ENCODE data around the gene IRF4.

DNA sequence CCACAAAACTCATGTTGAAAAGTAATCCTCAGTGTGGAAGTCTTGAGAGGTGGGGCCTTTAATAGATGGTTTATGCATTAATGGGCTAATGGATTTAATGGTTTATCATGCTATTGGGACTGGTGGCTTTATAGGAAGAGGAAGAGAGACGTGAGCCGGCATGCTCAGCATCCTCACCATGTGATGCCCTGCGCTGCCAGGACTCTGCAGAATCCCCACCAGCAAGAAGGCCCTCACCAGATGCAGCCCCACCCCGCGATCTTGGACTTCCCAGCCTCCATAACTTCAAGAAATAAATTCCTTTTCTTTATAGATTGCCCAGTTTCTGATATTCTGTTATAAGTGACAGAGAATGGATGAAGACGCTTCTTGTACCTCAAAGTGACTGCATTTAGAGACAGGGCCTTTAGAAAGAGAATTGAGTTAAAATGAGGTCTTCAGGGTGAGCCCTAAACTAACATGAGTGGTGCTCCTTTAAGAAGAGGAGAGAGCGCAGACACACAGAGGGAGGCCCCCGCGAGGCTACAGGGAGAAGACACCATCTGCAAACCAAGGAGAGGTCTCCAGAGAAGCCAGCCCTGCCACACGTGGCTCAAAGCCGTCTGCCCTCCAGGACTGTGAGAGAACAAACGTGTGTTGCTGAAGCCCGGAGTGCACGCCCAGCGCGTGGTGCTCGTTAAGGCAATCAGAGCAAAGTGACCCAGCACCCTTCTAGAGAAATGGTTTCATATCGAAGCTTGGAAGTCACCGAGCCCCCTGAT lies 56.9 kb downstream of the IRF4 start:
- TF ChIP-seq, protein P1, sequence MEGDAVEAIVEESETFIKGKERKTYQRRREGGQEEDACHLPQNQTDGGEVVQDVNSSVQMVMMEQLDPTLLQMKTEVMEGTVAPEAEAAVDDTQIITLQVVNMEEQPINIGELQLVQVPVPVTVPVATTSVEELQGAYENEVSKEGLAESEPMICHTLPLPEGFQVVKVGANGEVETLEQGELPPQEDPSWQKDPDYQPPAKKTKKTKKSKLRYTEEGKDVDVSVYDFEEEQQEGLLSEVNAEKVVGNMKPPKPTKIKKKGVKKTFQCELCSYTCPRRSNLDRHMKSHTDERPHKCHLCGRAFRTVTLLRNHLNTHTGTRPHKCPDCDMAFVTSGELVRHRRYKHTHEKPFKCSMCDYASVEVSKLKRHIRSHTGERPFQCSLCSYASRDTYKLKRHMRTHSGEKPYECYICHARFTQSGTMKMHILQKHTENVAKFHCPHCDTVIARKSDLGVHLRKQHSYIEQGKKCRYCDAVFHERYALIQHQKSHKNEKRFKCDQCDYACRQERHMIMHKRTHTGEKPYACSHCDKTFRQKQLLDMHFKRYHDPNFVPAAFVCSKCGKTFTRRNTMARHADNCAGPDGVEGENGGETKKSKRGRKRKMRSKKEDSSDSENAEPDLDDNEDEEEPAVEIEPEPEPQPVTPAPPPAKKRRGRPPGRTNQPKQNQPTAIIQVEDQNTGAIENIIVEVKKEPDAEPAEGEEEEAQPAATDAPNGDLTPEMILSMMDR (IDR thresholded peaks at IDR 0.05; ENCODE audit: insufficient read depth, low read length, poor library complexity, severe bottlenecking), result no peak
- TF ChIP-seq EZH2phosphoT487 (conservative IDR thresholded peaks at IDR 0.05; ENCODE audit: low read length), result no peak
